ENCODE data around the gene NELFCD. TPM values are rescaled to one million over a fixed set of nuclear protein-coding genes. Genes with fewer than 3 reads are reported as not detected.
A peak's percentile ranks its signal among the peaks of the same experiment; 100 is the strongest.
"Not testable (repeated sequence)": the region's sequence is repeated elsewhere in the genome, so short reads cannot be mapped to it uniquely, and the experiment has no call there.

The NELFCD gene
- polyA plus RNA-seq, 1 experiment = 79.6 TPM

DNA sequence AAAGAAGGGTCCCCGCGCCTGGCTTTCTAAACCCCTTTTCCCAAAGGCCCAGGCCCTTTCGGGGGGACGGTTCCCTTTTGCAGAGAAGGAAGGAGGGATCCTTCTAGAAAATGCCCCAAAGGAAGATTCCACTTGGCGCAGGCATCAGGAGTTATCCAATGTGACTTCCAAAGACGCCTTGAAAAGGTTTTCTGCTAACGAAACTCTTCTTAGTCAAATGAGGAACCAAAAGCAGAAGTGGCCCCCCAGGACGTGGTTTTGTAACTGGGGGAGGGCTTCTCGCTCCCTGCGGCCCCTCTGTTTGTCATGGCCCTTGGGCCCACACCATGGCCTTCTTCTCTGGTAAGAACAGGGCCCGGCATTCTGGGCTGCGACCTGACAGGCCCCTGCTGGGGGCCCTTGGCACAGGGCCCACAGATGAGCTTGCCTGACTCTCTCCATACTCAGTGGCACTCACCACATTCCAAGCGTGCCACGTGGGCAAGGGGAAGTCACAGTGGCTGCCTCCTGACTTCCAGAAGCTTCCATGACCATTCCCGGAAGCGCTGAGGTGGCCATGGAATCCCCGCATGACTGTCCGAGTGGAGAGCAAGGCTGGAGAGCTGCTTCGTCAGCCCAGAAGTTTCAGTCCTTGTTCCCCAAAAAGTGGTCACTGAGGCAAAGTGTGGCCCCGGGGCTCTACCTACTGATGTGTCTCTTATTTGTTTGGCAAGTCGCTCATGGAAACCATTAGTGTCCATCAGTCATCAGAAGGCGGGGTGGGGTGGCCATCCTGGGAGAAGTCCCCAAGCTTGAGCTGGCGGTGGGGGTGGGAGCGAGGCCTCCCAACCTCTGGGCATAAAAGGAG lies 26.8 kb downstream of the NELFCD start:
- H3K4me3 ChIP-seq (ENCODE audit: low read depth, low read length) = peak overlapping the region; percentile 86
- H3K36me3 ChIP-seq (ENCODE audit: control insufficient read depth, insufficient read depth, low read length) = peaks cover 5% of the 10 kb centered on the region
- POLR2A ChIA-PET = no interaction called here
- CTCF ChIA-PET = no interaction called here
- no peaks in the 10 kb centered on the region for H3K27me3 ChIP-seq (ENCODE audit: control insufficient read depth, insufficient read depth, low read length)
- no peak for DNase-seq (ENCODE audit: low read depth)
- TF ChIP-seq CTCF (IDR thresholded peaks at IDR 0.05; ENCODE audit: insufficient read depth, low read depth, low read length) = no peak

GRCh38 chr20:59008715-59009336 lies 27.8 kb downstream of the NELFCD start:
- Histone ChIP-seq H3K27me3 (ENCODE audit: control insufficient read depth, insufficient read depth, low read length) (no peaks in the 10 kb centered on the region), H3K36me3 (ENCODE audit: control insufficient read depth, insufficient read depth, low read length) (peaks cover 3% of the 10 kb centered on the region), H3K4me3 (ENCODE audit: low read depth, low read length) (no peak overlapping the region)
- DNase-seq (ENCODE audit: low read depth) = no peak
- CTCF ChIA-PET = interaction anchor here (0.8 kb wide), 1 partner anchor 18 kb away, joined by 3 read pairs; no protein-coding TSS in a partner anchor
- POLR2A ChIA-PET = no interaction called here
- no peak for TF ChIP-seq CTCF (IDR thresholded peaks at IDR 0.05; ENCODE audit: insufficient read depth, low read depth, low read length)

GRCh38 chr20:59010321-59010994 lies 29.4 kb downstream of the NELFCD start:
- H3K27me3 ChIP-seq (ENCODE audit: control insufficient read depth, insufficient read depth, low read length) = no peaks in the 10 kb centered on the region
- CTCF ChIA-PET = interaction anchor here (0.9 to 1.1 kb wide), 3 partner anchors 13 to 25 kb away, joined by 3 read pairs; no protein-coding TSS in a partner anchor
- no peak for TF ChIP-seq CTCF (IDR thresholded peaks at IDR 0.05; ENCODE audit: insufficient read depth, low read depth, low read length)
- DNase-seq (ENCODE audit: low read depth) = no peak
- POLR2A ChIA-PET = no interaction called here
- no peaks in the 10 kb centered on the region for H3K36me3 ChIP-seq (ENCODE audit: control insufficient read depth, insufficient read depth, low read length)
- no peak overlapping the region for H3K4me3 ChIP-seq (ENCODE audit: low read depth, low read length)

DNA sequence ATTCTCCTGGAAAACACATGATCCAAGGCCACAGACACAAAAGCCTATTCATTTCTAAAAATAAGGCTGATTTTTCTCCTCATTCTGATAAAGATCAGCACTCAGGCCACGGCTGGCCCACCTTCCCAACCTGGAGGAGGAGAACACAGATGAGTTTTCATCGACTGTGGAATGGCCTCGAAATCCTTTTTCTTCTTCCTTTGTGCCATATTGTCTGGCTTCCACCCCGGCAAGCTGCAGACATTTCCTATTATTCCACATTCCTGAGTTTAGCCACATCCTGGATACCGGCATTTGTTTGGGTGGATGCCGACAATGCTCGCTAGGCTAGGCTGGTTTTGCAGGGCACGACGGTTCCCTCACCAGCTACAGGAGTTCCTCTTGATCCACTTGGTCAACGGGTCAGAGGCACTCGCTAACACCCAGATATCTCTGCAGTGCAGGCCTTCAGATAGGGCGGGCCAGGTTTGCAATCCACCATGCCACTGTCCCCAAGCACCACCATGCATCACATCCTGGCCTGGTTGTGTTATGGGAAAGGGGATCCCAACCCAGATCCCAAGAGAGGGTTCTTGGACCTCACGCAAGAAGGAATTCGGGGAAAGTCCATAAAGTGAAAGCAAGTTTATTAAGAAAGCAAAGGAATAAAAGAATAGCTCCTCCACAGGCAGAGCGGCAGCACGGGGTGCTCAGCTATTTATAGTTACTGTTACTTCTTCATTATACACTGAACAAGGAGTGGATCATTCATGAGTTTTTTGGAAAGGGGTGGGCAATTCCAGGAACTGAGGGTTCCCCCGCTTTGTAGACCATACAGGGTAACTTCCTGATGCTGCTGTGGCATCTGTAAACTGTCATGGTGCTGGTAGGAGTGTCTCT lies 30.2 kb downstream of the NELFCD start:
- H3K36me3 ChIP-seq (ENCODE audit: control insufficient read depth, insufficient read depth, low read length) = no peaks in the 10 kb centered on the region
- peak; percentile 75 for DNase-seq (ENCODE audit: low read depth)
- no peaks in the 10 kb centered on the region for H3K27me3 ChIP-seq (ENCODE audit: control insufficient read depth, insufficient read depth, low read length)
- no peak for TF ChIP-seq CTCF (IDR thresholded peaks at IDR 0.05; ENCODE audit: insufficient read depth, low read depth, low read length)
- ChIA-PET POLR2A (interaction anchor here (0.6 kb wide), 1 partner anchor 128 kb away, joined by 3 read pairs; no protein-coding TSS in a partner anchor), CTCF (interaction anchor here (0.9 to 1.1 kb wide), 2 partner anchors 16 to 26 kb away, joined by 3 read pairs; no protein-coding TSS in a partner anchor)
- no peak overlapping the region for H3K4me3 ChIP-seq (ENCODE audit: low read depth, low read length)

DNA sequence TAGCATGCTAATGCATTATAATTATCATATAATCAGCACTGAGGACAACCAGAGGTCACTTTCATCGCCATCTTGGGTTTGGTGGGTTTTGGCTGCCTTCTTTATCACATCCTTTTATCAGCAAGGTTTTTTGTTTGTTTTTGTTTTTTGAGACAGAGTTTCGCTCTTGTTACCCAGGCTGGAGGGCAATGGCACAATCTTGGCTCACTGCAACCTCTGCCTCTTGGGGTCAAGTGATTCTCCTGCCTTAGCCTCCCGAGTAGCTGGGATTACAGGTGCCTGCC lies 30.8 kb downstream of the NELFCD start:
- DNase-seq (ENCODE audit: low read depth); CTCF ChIA-PET; H3K36me3 ChIP-seq (ENCODE audit: control insufficient read depth, insufficient read depth, low read length); POLR2A ChIA-PET; H3K27me3 ChIP-seq (ENCODE audit: control insufficient read depth, insufficient read depth, low read length); H3K4me3 ChIP-seq (ENCODE audit: low read depth, low read length): not testable (repeated sequence)

Data from BJ (cell line).